Measurements from ENCODE around the gene HM13.
"Not testable (repeated sequence)": the region's sequence is repeated elsewhere in the genome, so short reads cannot be mapped to it uniquely, and the experiment has no call there.

The HM13 gene

GRCh38 chr20:31577194-31577593 lies 63.0 kb downstream of the HM13 start:
- Histone ChIP-seq H3K4me1 (ENCODE audit: control insufficient read depth in 1 of 2, insufficient read depth in 1 of 2, low read depth in 1 of 2, low read length in 1 of 2) (peaks cover 14% of the 10 kb centered on the region in 2 experiments), H3K27me3 (no peaks in the 10 kb centered on the region), H3K4me3 (ENCODE audit: low read depth in 1 of 2, low read length in 1 of 2) (no peak overlapping the region), H3K27ac (no peak overlapping the region), H3K9me3 (no peaks in the 10 kb centered on the region), H3K36me3 (no peaks in the 10 kb centered on the region)
- no peak for TF ChIP-seq CTCF (IDR thresholded peaks at IDR 0.05)

- peaks cover 2 to 3% of the 10 kb centered on the region in 2 experiments for H3K4me1 ChIP-seq (ENCODE audit: control insufficient read depth in 1 of 2, insufficient read depth in 1 of 2, low read depth in 1 of 2, low read length in 1 of 2)
- H3K4me3 ChIP-seq (ENCODE audit: low read depth in 1 of 2, low read length in 1 of 2): no peak overlapping the region
- no peak for TF ChIP-seq CTCF (IDR thresholded peaks at IDR 0.05)
- no peak overlapping the region for H3K27ac ChIP-seq
- no peaks in the 10 kb centered on the region for H3K9me3 ChIP-seq
- H3K27me3 ChIP-seq: no peaks in the 10 kb centered on the region
- no peaks in the 10 kb centered on the region for H3K36me3 ChIP-seq
Observed at GRCh38 chr20:31578448-31579138, 64.4 kb downstream of the HM13 start.

- no peaks in the 10 kb centered on the region for H3K4me1 ChIP-seq (ENCODE audit: control insufficient read depth in 1 of 2, insufficient read depth in 1 of 2, low read depth in 1 of 2, low read length in 1 of 2)
- no peak overlapping the region for H3K4me3 ChIP-seq (ENCODE audit: low read depth in 1 of 2, low read length in 1 of 2)
- H3K27me3 ChIP-seq: no peaks in the 10 kb centered on the region
- no peaks in the 10 kb centered on the region for H3K36me3 ChIP-seq
- no peaks in the 10 kb centered on the region for H3K9me3 ChIP-seq
- H3K27ac ChIP-seq: no peak overlapping the region
- TF ChIP-seq CTCF (IDR thresholded peaks at IDR 0.05): no peak
Observed at GRCh38 chr20:31579245-31579644, 65.0 kb downstream of the HM13 start.

- not testable (repeated sequence) for H3K4me1 ChIP-seq (ENCODE audit: control insufficient read depth in 1 of 2, insufficient read depth in 1 of 2, low read depth in 1 of 2, low read length in 1 of 2); H3K9me3 ChIP-seq; H3K27me3 ChIP-seq; H3K36me3 ChIP-seq; H3K4me3 ChIP-seq (ENCODE audit: low read depth in 1 of 2, low read length in 1 of 2); H3K27ac ChIP-seq
Observed at GRCh38 chr20:31579941-31580651, 65.9 kb downstream of the HM13 start.

GRCh38 chr20:31580706-31581105 lies 66.5 kb downstream of the HM13 start:
- Histone ChIP-seq H3K4me3 (ENCODE audit: low read depth in 1 of 2, low read length in 1 of 2) (no peak overlapping the region), H3K27me3 (no peaks in the 10 kb centered on the region), H3K27ac (no peak overlapping the region), H3K4me1 (ENCODE audit: control insufficient read depth in 1 of 2, insufficient read depth in 1 of 2, low read depth in 1 of 2, low read length in 1 of 2) (no peaks in the 10 kb centered on the region), H3K9me3 (no peaks in the 10 kb centered on the region), H3K36me3 (no peaks in the 10 kb centered on the region)
- no peak for TF ChIP-seq CTCF (IDR thresholded peaks at IDR 0.05)

- Histone ChIP-seq H3K27ac (no peak overlapping the region), H3K27me3 (peaks cover 5% of the 10 kb centered on the region), H3K4me1 (ENCODE audit: control insufficient read depth in 1 of 2, insufficient read depth in 1 of 2, low read depth in 1 of 2, low read length in 1 of 2) (no peaks in the 10 kb centered on the region), H3K9me3 (no peaks in the 10 kb centered on the region), H3K36me3 (no peaks in the 10 kb centered on the region), H3K4me3 (ENCODE audit: low read depth in 1 of 2, low read length in 1 of 2) (no peak overlapping the region)
- no peak for TF ChIP-seq CTCF (IDR thresholded peaks at IDR 0.05)
Observed at GRCh38 chr20:31581391-31581790, 67.1 kb downstream of the HM13 start.
